Fibroblast of skin of right biceps (primary cell): Measurements from ENCODE around the gene PTPDC1.
A peak's percentile ranks its signal among the peaks of the same experiment; 100 is the strongest.

Experiments used
- DNase-seq: peaks from one replicate; pipeline ENCODE4 v3.0.0-alpha.2; 2013

PTPDC1 gene, protein sequence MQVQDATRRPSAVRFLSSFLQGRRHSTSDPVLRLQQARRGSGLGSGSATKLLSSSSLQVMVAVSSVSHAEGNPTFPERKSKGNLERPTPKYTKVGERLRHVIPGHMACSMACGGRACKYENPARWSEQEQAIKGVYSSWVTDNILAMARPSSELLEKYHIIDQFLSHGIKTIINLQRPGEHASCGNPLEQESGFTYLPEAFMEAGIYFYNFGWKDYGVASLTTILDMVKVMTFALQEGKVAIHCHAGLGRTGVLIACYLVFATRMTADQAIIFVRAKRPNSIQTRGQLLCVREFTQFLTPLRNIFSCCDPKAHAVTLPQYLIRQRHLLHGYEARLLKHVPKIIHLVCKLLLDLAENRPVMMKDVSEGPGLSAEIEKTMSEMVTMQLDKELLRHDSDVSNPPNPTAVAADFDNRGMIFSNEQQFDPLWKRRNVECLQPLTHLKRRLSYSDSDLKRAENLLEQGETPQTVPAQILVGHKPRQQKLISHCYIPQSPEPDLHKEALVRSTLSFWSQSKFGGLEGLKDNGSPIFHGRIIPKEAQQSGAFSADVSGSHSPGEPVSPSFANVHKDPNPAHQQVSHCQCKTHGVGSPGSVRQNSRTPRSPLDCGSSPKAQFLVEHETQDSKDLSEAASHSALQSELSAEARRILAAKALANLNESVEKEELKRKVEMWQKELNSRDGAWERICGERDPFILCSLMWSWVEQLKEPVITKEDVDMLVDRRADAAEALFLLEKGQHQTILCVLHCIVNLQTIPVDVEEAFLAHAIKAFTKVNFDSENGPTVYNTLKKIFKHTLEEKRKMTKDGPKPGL

DNA sequence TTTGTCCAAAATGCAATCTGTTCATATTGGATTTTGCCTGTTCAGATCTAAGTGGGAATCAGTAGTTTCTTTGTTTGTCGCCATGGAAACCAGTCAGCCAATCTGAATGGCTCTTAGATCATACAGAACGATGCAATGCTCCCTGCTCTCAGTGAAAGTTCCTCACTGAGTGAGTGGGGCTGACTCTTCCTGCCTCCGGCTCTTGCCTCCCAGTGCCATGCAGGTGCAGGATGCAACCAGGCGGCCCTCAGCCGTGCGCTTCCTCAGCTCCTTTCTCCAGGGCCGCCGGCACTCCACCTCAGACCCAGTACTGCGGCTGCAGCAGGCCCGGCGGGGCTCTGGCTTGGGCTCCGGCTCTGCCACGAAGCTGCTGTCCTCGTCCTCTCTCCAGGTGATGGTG is at the start of gene PTPDC1:
Gene PTPDC1 (plus strand): TSS at position 151 of the 400 bp plus-strand sequence. CDS start 67 bp downstream, at position 218.
- DNase-seq, result peak; percentile 77

- DNase-seq, result no peak
Measured at GRCh38 chr9:94034511-94034910, 49.8 kb upstream of the PTPDC1 start.

DNA sequence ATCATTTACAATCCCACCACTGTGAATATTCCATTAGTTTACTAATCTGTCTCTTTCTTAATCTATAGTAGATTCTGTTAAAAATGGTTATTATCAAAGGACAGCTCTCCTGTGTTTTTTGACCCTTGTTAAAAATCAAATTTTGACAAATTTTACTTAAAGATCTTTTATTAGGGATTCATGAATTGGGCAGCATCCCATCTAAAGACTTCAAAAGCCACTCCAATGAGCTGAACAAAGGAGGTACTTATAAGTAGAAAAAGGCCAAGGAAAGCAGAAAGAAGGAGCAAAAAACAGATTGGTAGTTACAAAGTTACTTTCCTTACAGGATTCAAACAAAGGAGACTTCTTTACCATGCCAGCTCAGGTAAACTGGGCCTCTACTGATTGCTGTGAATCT is 44.5 kb upstream of the PTPDC1 start:
- no peak for DNase-seq

- no peak for DNase-seq
Measured at GRCh38 chr9:94042516-94043360, 41.5 kb upstream of the PTPDC1 start.

- DNase-seq, result no peak
Measured at GRCh38 chr9:94054716-94055115, 29.5 kb upstream of the PTPDC1 start.

GRCh38 chr9:94056442-94056974 is 27.8 kb upstream of the PTPDC1 start:
- DNase-seq, result peak; percentile 81

DNA sequence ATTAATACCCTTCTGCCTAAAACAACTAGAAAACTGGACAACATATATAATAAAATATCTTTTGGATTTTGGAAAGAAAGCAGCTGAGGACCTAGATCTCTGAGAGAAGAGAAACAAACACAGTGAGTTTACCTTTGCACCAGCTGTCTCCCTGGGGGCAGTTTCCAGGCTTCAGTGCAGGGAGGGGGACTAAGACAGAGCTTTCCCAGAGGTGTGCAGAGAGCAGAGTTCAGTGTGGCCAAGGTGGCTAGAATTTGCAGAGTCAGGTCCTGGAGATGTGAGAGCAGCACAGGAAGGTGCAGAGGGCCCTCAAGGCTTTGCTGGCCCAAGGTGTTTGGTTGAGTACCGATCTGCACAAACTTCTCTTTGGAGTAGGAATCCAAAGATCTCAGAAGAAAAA is 26.3 kb upstream of the PTPDC1 start:
- DNase-seq, result no peak

DNA sequence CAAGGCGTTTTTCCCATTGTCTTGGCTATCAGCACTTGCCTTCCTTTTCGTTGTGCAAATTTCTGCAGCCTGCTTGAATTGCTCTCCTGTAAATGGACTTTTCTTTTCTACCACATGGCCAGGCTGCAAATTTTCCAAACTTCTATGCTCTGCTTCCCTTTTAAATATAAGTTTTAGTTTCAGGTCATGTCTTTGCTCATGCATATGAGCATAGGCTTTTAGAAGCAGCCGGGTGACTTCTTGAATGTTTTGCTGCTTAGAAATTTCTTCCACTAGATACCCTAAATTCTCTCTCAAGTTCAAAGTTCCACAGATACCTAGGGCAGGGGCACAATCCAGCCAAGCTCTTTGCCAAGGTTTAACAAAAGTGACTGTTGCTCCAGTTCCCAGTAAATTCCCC is 22.4 kb upstream of the PTPDC1 start:
- no peak for DNase-seq

- DNase-seq, result peak; percentile 76
Measured at GRCh38 chr9:94065535-94065961, 18.7 kb upstream of the PTPDC1 start.

DNA sequence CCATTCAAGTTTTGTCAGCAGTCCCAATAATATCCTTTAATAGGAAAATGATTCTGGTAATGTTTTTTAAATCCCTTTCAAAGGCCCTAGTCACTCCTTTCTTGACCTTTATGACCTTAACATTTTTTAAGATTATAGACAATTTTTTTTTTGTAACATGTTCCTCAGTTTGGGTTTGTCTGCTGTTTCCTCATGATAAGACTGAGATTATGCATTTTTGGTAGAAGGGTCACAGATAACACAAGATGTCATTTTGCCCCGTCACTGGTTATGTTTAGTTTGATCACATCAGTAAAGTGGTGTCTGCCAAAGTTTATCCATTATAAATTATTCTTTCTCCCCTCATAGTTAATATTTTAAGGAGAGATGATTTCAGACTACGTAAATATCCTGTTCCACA is 16.0 kb upstream of the PTPDC1 start:
- no peak for DNase-seq

- no peak for DNase-seq
Measured at GRCh38 chr9:94076557-94076956, 7.7 kb upstream of the PTPDC1 start.

GRCh38 chr9:94078086-94078485 is 6.2 kb upstream of the PTPDC1 start:
- no peak for DNase-seq

GRCh38 chr9:94079236-94079635 is 5.0 kb upstream of the PTPDC1 start:
- DNase-seq, result no peak

DNA sequence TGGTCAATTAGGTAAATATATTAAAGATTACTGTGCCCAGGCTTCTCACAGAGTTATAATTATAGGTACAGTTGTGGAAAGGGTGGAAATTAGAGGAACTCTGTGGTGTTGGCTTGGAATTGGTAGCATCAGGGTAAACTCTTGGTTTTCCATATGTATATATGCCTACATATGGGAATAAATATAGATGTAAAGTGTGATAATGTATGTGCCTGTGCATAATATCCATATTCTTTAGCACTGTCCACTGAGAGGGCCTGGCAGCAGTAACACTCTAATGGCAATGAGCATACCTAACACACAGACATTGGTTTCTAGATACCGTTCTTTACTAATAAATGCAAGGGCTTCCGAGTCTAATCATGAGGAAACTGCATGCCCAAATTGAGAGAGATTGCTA is 4.0 kb upstream of the PTPDC1 start:
- DNase-seq, result no peak

GRCh38 chr9:94081435-94081834 is 2.8 kb upstream of the PTPDC1 start:
- DNase-seq, result no peak

DNA sequence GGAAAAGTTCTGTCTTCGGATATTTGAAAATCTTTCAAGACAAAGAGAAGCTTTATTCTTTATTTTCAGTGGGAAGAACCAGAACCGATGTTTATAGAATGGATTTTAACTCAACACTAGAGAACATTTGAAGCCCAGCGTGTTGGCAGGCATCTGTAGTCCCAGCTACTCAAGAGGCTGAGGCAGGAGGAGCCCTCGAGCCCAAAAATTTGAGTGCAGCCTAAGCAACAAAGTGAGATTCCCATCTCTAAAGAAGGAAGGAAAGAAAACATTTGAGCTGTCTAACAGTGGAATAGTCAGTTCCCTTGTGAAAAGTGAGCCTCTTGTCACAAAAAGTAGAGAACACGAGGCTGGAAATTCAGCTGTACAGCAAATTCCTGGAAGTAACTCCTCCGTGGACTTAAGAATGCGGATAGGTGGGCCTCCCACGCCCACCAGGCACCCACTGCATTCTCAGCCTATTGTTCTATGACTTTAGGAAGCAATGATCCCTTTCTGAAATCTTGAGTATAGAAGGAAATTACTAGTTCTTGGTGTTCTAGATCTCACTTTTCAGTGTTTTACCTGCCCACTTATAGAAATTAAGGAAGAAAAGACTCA is 2.3 kb upstream of the PTPDC1 start:
- DNase-seq, result no peak

- DNase-seq, result no peak
Measured at GRCh38 chr9:94082553-94082952, 1.7 kb upstream of the PTPDC1 start.

DNA sequence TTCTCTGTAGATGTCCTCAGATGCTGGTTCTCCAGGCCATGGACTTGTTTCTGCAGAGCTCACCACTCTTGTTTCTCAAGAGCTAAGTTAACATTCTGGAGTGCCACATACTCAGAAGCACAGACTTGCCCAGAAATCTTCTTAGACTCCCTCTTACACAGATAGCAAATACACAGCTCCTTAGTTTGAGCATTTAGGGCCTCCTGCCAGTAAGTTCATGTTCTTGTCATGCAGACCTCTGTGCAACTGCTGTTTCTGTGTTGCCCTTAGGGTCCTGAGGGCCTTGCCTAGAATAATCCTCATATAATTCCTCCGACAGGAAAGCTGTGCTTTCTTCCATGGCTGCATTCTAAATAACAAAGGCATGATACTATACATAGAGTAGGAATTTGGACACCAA is 1.3 kb upstream of the PTPDC1 start:
- no peak for DNase-seq

DNA sequence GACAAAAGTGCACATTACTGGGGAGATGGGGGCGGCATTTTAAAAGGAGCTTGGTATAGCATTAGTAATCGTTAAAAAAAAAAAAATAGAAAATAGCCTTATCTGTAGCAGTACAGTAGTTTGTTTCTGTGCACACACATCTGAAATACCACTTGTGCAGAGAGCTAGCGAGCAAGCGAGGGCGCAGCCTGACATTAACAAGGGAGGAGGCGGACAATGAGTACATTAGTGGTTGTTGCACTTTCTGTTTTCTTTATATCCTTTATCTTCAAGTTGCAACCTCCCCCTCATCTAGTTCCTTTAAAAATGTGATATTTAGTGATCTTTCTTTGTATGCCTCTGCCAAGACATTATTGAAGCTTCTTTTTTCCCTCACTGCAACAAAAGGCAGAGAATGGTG is 880 bp upstream of the PTPDC1 start:
- DNase-seq, result no peak

- peak; percentile 71 for DNase-seq
Measured at GRCh38 chr9:94085062-94085639, 887 bp downstream of the PTPDC1 start.

- peak; percentile 81 for DNase-seq
Measured at GRCh38 chr9:94086486-94087345, 2.5 kb downstream of the PTPDC1 start.
